H9 (cell line): ENCODE measurements around the gene CHN1. TPM values are rescaled to one million over a fixed set of nuclear protein-coding genes. Genes with fewer than 3 reads are reported as not detected.

Experiments used
- DNase-seq: peaks from one replicate; pipeline ENCODE4 v3.0.0-alpha.2; 2017
- H2AFZ ChIP-seq: one replicate; pipeline ENCODE4 v1.6.1; 2013; ENCODE audit warnings: mild to moderate bottlenecking, low read length, control low read depth, moderate library complexity
- H2AK5ac ChIP-seq: 2 replicates; pipeline ENCODE4 v1.6.1; 2013; ENCODE audit warnings: low read length, control low read depth, mixed read lengths; ENCODE audit not compliant: insufficient read length
- H2BK120ac ChIP-seq: one replicate; pipeline ENCODE4 v1.6.1; 2013; ENCODE audit warnings: low read depth, mild to moderate bottlenecking, low read length, control low read depth, inconsistent platforms; ENCODE audit not compliant: poor library complexity, severe bottlenecking
- H2BK12ac ChIP-seq: 2 replicates; pipeline ENCODE4 v1.6.1; 2013; ENCODE audit warnings: low read length, control low read depth, mixed read lengths, low read depth; ENCODE audit not compliant: insufficient read length
- H2BK15ac ChIP-seq: 2 replicates; pipeline ENCODE4 v1.6.1; 2013; ENCODE audit warnings: low read depth, low read length, control low read depth
- H2BK20ac ChIP-seq: one replicate; pipeline ENCODE4 v1.6.1; 2013; ENCODE audit warnings: low read depth, mild to moderate bottlenecking, low read length, control low read depth, inconsistent platforms; ENCODE audit not compliant: poor library complexity, severe bottlenecking
- H2BK5ac ChIP-seq: 2 replicates; pipeline ENCODE4 v1.6.1; 2013; ENCODE audit warnings: low read length, control low read depth, mixed read lengths; ENCODE audit not compliant: insufficient read length
- H3K14ac ChIP-seq: 2 replicates; pipeline ENCODE4 v1.6.1; 2013; ENCODE audit warnings: low read length, control low read depth; ENCODE audit not compliant: insufficient read depth
- H3K18ac ChIP-seq: 2 replicates; pipeline ENCODE4 v1.6.1; 2013; ENCODE audit warnings: low read depth, mild to moderate bottlenecking, mixed read lengths, low read length, control low read depth; ENCODE audit not compliant: insufficient read length
- H3K23ac ChIP-seq: 2 replicates; pipeline ENCODE4 v1.6.1; 2013; ENCODE audit warnings: low read length, control low read depth, mixed read lengths, low read depth; ENCODE audit not compliant: insufficient read length
- H3K23me2 ChIP-seq: 2 replicates; pipeline ENCODE4 v1.6.1; 2013; ENCODE audit warnings: low read depth, mild to moderate bottlenecking, mixed read lengths, low read length, control low read depth; ENCODE audit not compliant: insufficient read length, poor library complexity, severe bottlenecking
- H3K27ac ChIP-seq: 2 replicates; pipeline ENCODE4 v1.5.1; 2013; ENCODE audit warnings: low read length, control low read depth, mixed read lengths, low read depth; ENCODE audit not compliant: insufficient read length
- H3K27me3 ChIP-seq: 2 replicates; pipeline ENCODE4 v1.6.1; 2013; ENCODE audit warnings: low read length, control low read depth, inconsistent platforms; ENCODE audit not compliant: insufficient read depth
- H3K4ac ChIP-seq: 2 replicates; pipeline ENCODE4 v1.6.1; 2013; ENCODE audit warnings: low read depth, mild to moderate bottlenecking, control low read depth, inconsistent platforms, low read length, moderate library complexity
- H3K4me1 ChIP-seq: 2 replicates; pipeline ENCODE4 v1.6.1; 2013; ENCODE audit warnings: low read length, control low read depth, inconsistent platforms; ENCODE audit not compliant: insufficient read depth
- H3K4me2 ChIP-seq: 2 replicates; pipeline ENCODE4 v1.6.1; 2013; ENCODE audit warnings: low read length, control low read depth, mixed read lengths; ENCODE audit not compliant: insufficient read length, insufficient read depth
- H3K56ac ChIP-seq: 2 replicates; pipeline ENCODE4 v1.6.1; 2013; ENCODE audit warnings: low read depth, mild to moderate bottlenecking, mixed read lengths, low read length, control low read depth; ENCODE audit not compliant: insufficient read length
- H3K79me1 ChIP-seq: 2 replicates; pipeline ENCODE4 v1.6.1; 2013; ENCODE audit warnings: low read depth, mild to moderate bottlenecking, moderate library complexity, low read length, control low read depth, inconsistent platforms; ENCODE audit not compliant: insufficient read depth, poor library complexity, severe bottlenecking
- H3K79me2 ChIP-seq: 2 replicates; pipeline ENCODE4 v1.6.1; 2013; ENCODE audit warnings: low read length, control low read depth, inconsistent platforms; ENCODE audit not compliant: insufficient read depth
- H3K9ac ChIP-seq: 2 replicates; pipeline ENCODE4 v1.6.1; 2013; ENCODE audit warnings: low read length, control low read depth, mixed read lengths; ENCODE audit not compliant: insufficient read length; ENCODE audit errors: extremely low read depth
- H3K9me3 ChIP-seq: one replicate; pipeline ENCODE4 v1.6.1; 2013; ENCODE audit warnings: low read depth, low read length, inconsistent platforms; ENCODE audit not compliant: control insufficient read depth
- H3T11ph ChIP-seq: one replicate; pipeline ENCODE4 v1.6.1; 2013; ENCODE audit warnings: mild to moderate bottlenecking, low read length, control low read depth, inconsistent platforms
- H4K20me1 ChIP-seq: one replicate; pipeline ENCODE4 v1.6.1; 2013; ENCODE audit not compliant: control insufficient read depth, insufficient read length, insufficient read depth
- H4K5ac ChIP-seq: 2 replicates; pipeline ENCODE4 v1.6.1; 2013; ENCODE audit warnings: low read depth, mild to moderate bottlenecking, mixed read lengths, low read length, control low read depth; ENCODE audit not compliant: insufficient read length
- H4K8ac ChIP-seq: replicated peaks from 2 replicates; pipeline ENCODE4 v1.6.1; 2013; ENCODE audit warnings: low read length, control low read depth, mixed read lengths, low read depth; ENCODE audit not compliant: insufficient read length
- H4K91ac ChIP-seq: 2 replicates; pipeline ENCODE4 v1.6.1; 2013; ENCODE audit warnings: low read depth, mild to moderate bottlenecking, moderate library complexity, mixed read lengths, low read length, control low read depth; ENCODE audit not compliant: insufficient read length
- H3K27ac Mint-ChIP-seq, 3 experiments: 2 replicates in 2 of 3; 3 replicates in 1 of 3; pipeline ENCODE4 v1.8.0; 2020 to 2021; ENCODE audit warnings: mixed read lengths in 3 of 3, mild to moderate bottlenecking in 1 of 3, moderate library complexity in 1 of 3
- H3K27me3 Mint-ChIP-seq: 2 replicates; pipeline ENCODE4 v1.8.0; 2021; ENCODE audit warnings: low read depth, mild to moderate bottlenecking, moderate library complexity, mixed read lengths
- H3K36me3 Mint-ChIP-seq, 3 experiments: 2 replicates in 2 of 3; 3 replicates in 1 of 3; pipeline ENCODE4 v1.8.0; 2020 to 2021; ENCODE audit warnings: low read depth in 3 of 3, mixed read lengths in 3 of 3; ENCODE audit not compliant: insufficient read depth in 1 of 3
- H3K4me1 Mint-ChIP-seq, 2 experiments: 2 replicates each; pipeline ENCODE4 v1.8.0; 2020; ENCODE audit warnings: mixed read lengths in 2 of 2
- H3K4me3 Mint-ChIP-seq, 2 experiments: 2 replicates in 1 of 2; 3 replicates in 1 of 2; pipeline ENCODE4 v1.8.0; 2020 to 2021; ENCODE audit warnings: mild to moderate bottlenecking in 2 of 2, mixed read lengths in 2 of 2, moderate library complexity in 1 of 2
- H3K9me3 Mint-ChIP-seq, 2 experiments: 2 replicates in 1 of 2; 3 replicates in 1 of 2; pipeline ENCODE4 v1.8.0; 2020; ENCODE audit warnings: mild to moderate bottlenecking in 2 of 2, mixed read lengths in 2 of 2, moderate library complexity in 1 of 2
- WGBS: extraction: QIAGEN DNeasy Blood & Tissue Kit; methylation state at CpG from one replicate; pipeline ENCODE4 v1.1.7; 2013; ENCODE audit warnings: missing lambda C conversion rate, low lambda C conversion rate, mixed read lengths; ENCODE audit not compliant: insufficient read length; ENCODE audit errors: extremely low coverage; 5-methylcytosine and 5-hydroxymethylcytosine counted together
- total RNA-seq: library from RNA; stranded (reverse); gene quantifications from 2 replicates; pipeline ENCODE4 v1.2.1, GENCODE V29; 2021
- TF ChIP-seq, protein P1 (sequence below): fragments of 200-600 bp; sonication (generic); conservative IDR thresholded peaks from 3 replicates; pipeline ENCODE4 v1.8.0; 2021; ENCODE audit warnings: antibody characterized with exemption, mild to moderate bottlenecking

Gene CHN1
- total RNA-seq, 1 experiment from 2014 or later, result 33.9 TPM

DNA sequence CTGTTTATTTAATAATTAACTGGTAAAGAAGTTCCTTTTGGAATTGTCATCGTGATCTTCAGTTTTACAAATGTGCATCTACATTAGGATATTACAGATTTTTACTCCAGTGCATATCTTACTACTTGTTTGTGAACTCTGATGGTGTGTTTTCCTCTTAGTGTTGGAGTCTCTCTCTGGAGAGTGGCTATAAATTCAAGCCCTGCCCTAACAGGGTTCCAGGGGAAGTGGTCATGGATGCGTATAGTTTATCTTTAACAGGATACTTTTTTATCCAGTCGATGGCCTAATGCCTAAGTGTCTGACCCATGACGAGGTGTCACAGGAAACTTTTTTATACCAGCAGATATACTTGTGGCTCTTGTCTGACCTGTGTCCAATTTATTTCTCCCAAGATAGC, 75.4 kb downstream of the CHN1 start:
- no peaks in the 10 kb centered on the region for H3K27me3 Mint-ChIP-seq
- TF ChIP-seq, protein P1, sequence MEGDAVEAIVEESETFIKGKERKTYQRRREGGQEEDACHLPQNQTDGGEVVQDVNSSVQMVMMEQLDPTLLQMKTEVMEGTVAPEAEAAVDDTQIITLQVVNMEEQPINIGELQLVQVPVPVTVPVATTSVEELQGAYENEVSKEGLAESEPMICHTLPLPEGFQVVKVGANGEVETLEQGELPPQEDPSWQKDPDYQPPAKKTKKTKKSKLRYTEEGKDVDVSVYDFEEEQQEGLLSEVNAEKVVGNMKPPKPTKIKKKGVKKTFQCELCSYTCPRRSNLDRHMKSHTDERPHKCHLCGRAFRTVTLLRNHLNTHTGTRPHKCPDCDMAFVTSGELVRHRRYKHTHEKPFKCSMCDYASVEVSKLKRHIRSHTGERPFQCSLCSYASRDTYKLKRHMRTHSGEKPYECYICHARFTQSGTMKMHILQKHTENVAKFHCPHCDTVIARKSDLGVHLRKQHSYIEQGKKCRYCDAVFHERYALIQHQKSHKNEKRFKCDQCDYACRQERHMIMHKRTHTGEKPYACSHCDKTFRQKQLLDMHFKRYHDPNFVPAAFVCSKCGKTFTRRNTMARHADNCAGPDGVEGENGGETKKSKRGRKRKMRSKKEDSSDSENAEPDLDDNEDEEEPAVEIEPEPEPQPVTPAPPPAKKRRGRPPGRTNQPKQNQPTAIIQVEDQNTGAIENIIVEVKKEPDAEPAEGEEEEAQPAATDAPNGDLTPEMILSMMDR, result no peak
- Histone ChIP-seq H3K23ac (no peak overlapping the region), H4K8ac (no peak overlapping the region), H4K5ac (no peak overlapping the region), H3K27me3 (no peaks in the 10 kb centered on the region), H4K91ac (no peak overlapping the region), H3K4me1 (peaks cover 7% of the 10 kb centered on the region; the same call in 1 of the 2 replicates), H3T11ph (no peak overlapping the region), H2BK5ac (no peak overlapping the region), H2AK5ac (peak overlapping the region; percentile 97), H2BK12ac (no peak overlapping the region), H3K79me2 (no peaks in the 10 kb centered on the region), H3K56ac (no peak overlapping the region), H3K9ac (no peak overlapping the region), H3K4ac (no peak overlapping the region), H3K23me2 (no peaks in the 10 kb centered on the region), H2BK120ac (no peak overlapping the region), H2AFZ (no peak overlapping the region), H3K14ac (no peak overlapping the region), H2BK20ac (no peak overlapping the region), H3K9me3 (peaks cover 17% of the 10 kb centered on the region), H3K18ac (no peak overlapping the region), H3K27ac (no peak overlapping the region), H4K20me1 (no peaks in the 10 kb centered on the region), H3K79me1 (no peaks in the 10 kb centered on the region), H2BK15ac (no peak overlapping the region), H3K4me2 (no peak overlapping the region)
- no peaks in the 10 kb centered on the region; a peak in 1 of 5 replicates for H3K9me3 Mint-ChIP-seq
- DNase-seq, result no peak
- peaks cover 4 to 9% (median 5%) of the 10 kb centered on the region in 3 experiments; a peak in 5 of 7 replicates for H3K36me3 Mint-ChIP-seq
- no CpG with 5 or more reads among the region's 4 CpGs for WGBS
- H3K4me3 Mint-ChIP-seq, result no peak overlapping the region
- peaks cover 28 to 39% of the 10 kb centered on the region in 2 experiments for H3K4me1 Mint-ChIP-seq
- H3K27ac Mint-ChIP-seq, result peak overlapping the region; percentile 7 to 59 (median 35); a peak in 4 of 7 replicates
